Neural cell (in vitro differentiated cells): Measurements from ENCODE around the gene SPOCK1. TPM values are rescaled to one million over a fixed set of nuclear protein-coding genes. Genes with fewer than 3 reads are reported as not detected.

Experiments
- H2AFZ ChIP-seq: fragments of 200-600, 300-800 bp; sonication (generic), shearing (Covaris generic); 2 replicates; pipeline ENCODE4 v1.6.0; 2014; ENCODE audit warnings: low read depth, mild to moderate bottlenecking, antibody characterized with exemption, low read length, moderate library complexity
- H3F3A ChIP-seq: fragments of 200-600 bp; shearing (Covaris generic); 2 replicates; pipeline ENCODE4 v1.6.1; 2016; ENCODE audit warnings: mild to moderate bottlenecking, moderate library complexity, mixed read lengths, antibody characterized with exemption, low read length; ENCODE audit not compliant: insufficient read depth, poor library complexity, severe bottlenecking
- H3K27ac ChIP-seq: fragments of 200-600, 300-800 bp; sonication (generic), shearing (Covaris generic); 2 replicates; pipeline ENCODE4 v1.5.1; 2014; ENCODE audit warnings: mild to moderate bottlenecking, low read length, moderate library complexity
- H3K27me3 ChIP-seq: fragments of 300-800, 200-600 bp; sonication (generic), shearing (Covaris generic); 2 replicates; pipeline ENCODE4 v1.6.0; 2014; ENCODE audit warnings: mild to moderate bottlenecking, low read depth, low read length, moderate library complexity; ENCODE audit not compliant: insufficient read depth
- H3K36me3 ChIP-seq: fragments of 300-800, 200-600 bp; sonication (generic), shearing (Covaris generic); 2 replicates; pipeline ENCODE4 v1.5.1; 2014; ENCODE audit warnings: mild to moderate bottlenecking, antibody characterized with exemption, low read length, moderate library complexity; ENCODE audit not compliant: insufficient read depth
- H3K4me2 ChIP-seq: fragments of 300-800, 200-600 bp; sonication (generic), shearing (Covaris generic); 2 replicates; pipeline ENCODE4 v1.6.0; 2014; ENCODE audit warnings: mild to moderate bottlenecking, low read length
- H3K4me3 ChIP-seq: fragments of 300-800, 200-600 bp; sonication (generic), shearing (Covaris generic); 2 replicates; pipeline ENCODE4 v1.5.1; 2014; ENCODE audit warnings: mild to moderate bottlenecking, low read length, moderate library complexity
- H3K79me2 ChIP-seq: fragments of 200-600 bp; shearing (Covaris generic); replicated peaks from 2 replicates; pipeline ENCODE4 v1.6.0; 2014; ENCODE audit warnings: mild to moderate bottlenecking, low read length, moderate library complexity; ENCODE audit not compliant: insufficient read depth
- H3K9ac ChIP-seq: fragments of 300-800, 200-600 bp; sonication (generic), shearing (Covaris generic); 2 replicates; pipeline ENCODE4 v1.6.1; 2016; ENCODE audit warnings: mild to moderate bottlenecking, low read length, mixed read lengths
- H3K9me2 ChIP-seq: fragments of 200-600 bp; shearing (Covaris generic); 2 replicates; pipeline ENCODE4 v1.6.1; 2016; ENCODE audit warnings: mild to moderate bottlenecking, low read length, mixed read lengths; ENCODE audit not compliant: insufficient read depth
- H3K9me3 ChIP-seq: fragments of 200-600, 300-800 bp; sonication (generic), shearing (Covaris generic); 2 replicates; pipeline ENCODE4 v1.6.1; 2016; ENCODE audit warnings: mild to moderate bottlenecking, mixed run types, low read length, moderate library complexity, mixed read lengths
- H4K20me1 ChIP-seq: fragments of 200-600 bp; shearing (Covaris generic); 2 replicates; pipeline ENCODE4 v1.6.1; 2016; ENCODE audit warnings: mild to moderate bottlenecking, mixed run types; ENCODE audit not compliant: insufficient read depth
- CTCF ChIP-seq: fragments of 450-650 bp; IDR thresholded peaks from 2 replicates; pipeline ENCODE4 v1.5.1; 2014; ENCODE audit warnings: antibody characterized with exemption, mild to moderate bottlenecking, moderate library complexity; ENCODE audit not compliant: poor library complexity, severe bottlenecking
- EP300 ChIP-seq: fragments of 450-650 bp; conservative IDR thresholded peaks from 2 replicates; pipeline ENCODE4 v1.6.1; 2014; ENCODE audit warnings: antibody characterized with exemption, mild to moderate bottlenecking, moderate library complexity; ENCODE audit not compliant: poor library complexity, severe bottlenecking
- EZH2 ChIP-seq: fragments of 200-600, 300-800 bp; shearing (Covaris generic), sonication (generic); IDR thresholded peaks from 2 replicates; pipeline ENCODE4 v1.6.1; 2014; ENCODE audit warnings: antibody characterized with exemption, low read length, borderline replicate concordance, mild to moderate bottlenecking; ENCODE audit not compliant: insufficient read depth, poor library complexity, severe bottlenecking
- MXI1 ChIP-seq: fragments of 450-650 bp; conservative IDR thresholded peaks from 2 replicates; pipeline ENCODE4 v1.6.1; 2014; ENCODE audit warnings: antibody characterized with exemption, mild to moderate bottlenecking; ENCODE audit not compliant: poor library complexity, severe bottlenecking
- POLR2AphosphoS5 ChIP-seq: IDR thresholded peaks from 2 replicates; pipeline ENCODE4 v1.6.1; 2012
- RAD21 ChIP-seq: fragments of 450-650 bp; conservative IDR thresholded peaks from 2 replicates; pipeline ENCODE4 v1.6.1; 2014; ENCODE audit warnings: antibody characterized with exemption, mild to moderate bottlenecking, moderate library complexity
- REST ChIP-seq: IDR thresholded peaks from 2 replicates; pipeline ENCODE4 v1.6.1; 2012; ENCODE audit warnings: borderline replicate concordance
- SMC3 ChIP-seq: fragments of 450-650 bp; conservative IDR thresholded peaks from 2 replicates; pipeline ENCODE4 v1.6.1; 2014; ENCODE audit warnings: antibody characterized with exemption, mild to moderate bottlenecking, moderate library complexity; ENCODE audit not compliant: poor library complexity
- TAF1 ChIP-seq: IDR thresholded peaks from 2 replicates; pipeline ENCODE4 v1.6.1; 2012; ENCODE audit warnings: low read depth
- polyA plus RNA-seq: library from polyadenylated mRNA; depleted of rRNA; stranded (reverse); fragments of >200 nt; gene quantifications from 2 replicates; pipeline ENCODE4 v1.2.3, GENCODE V29; 2014

Gene SPOCK1
- polyA plus RNA-seq, 1 donor from 2014 or later, result 33.6 TPM

GRCh38 chr5:137190031-137190430, 309.1 kb downstream of the SPOCK1 start:
- H3K27me3 ChIP-seq, result no peaks in the 10 kb centered on the region
- no peak overlapping the region for H3K9ac ChIP-seq
- no peaks in the 10 kb centered on the region for H3K79me2 ChIP-seq
- H4K20me1 ChIP-seq, result no peaks in the 10 kb centered on the region
- no peaks in the 10 kb centered on the region for H3F3A ChIP-seq
- no peak overlapping the region for H3K4me3 ChIP-seq
- H2AFZ ChIP-seq, result no peak overlapping the region
- no peaks in the 10 kb centered on the region for H3K9me3 ChIP-seq
- no peaks in the 10 kb centered on the region for H3K36me3 ChIP-seq
- H3K27ac ChIP-seq, result no peak overlapping the region
- TF ChIP-seq EZH2, result no peak
- no peak for TF ChIP-seq RAD21
- no peak for TF ChIP-seq POLR2AphosphoS5
- TF ChIP-seq TAF1, result no peak
- TF ChIP-seq SMC3, result no peak
- TF ChIP-seq EP300, result no peak
- TF ChIP-seq MXI1, result no peak
- TF ChIP-seq REST, result no peak
- no peak for TF ChIP-seq CTCF
- H3K9me2 ChIP-seq, result no peaks in the 10 kb centered on the region
- H3K4me2 ChIP-seq, result no peak overlapping the region

GRCh38 chr5:137188566-137188965, 310.6 kb downstream of the SPOCK1 start:
- Histone ChIP-seq H4K20me1 (no peaks in the 10 kb centered on the region), H3K9me3 (no peaks in the 10 kb centered on the region), H3K9ac (no peak overlapping the region), H3K79me2 (no peaks in the 10 kb centered on the region), H3F3A (no peaks in the 10 kb centered on the region), H3K4me3 (no peak overlapping the region), H3K27ac (no peak overlapping the region), H3K36me3 (no peaks in the 10 kb centered on the region), H3K9me2 (no peaks in the 10 kb centered on the region), H3K4me2 (no peak overlapping the region), H3K27me3 (no peaks in the 10 kb centered on the region), H2AFZ (no peak overlapping the region)
- no peak for TF ChIP-seq REST
- no peak for TF ChIP-seq SMC3
- no peak for TF ChIP-seq EZH2
- TF ChIP-seq RAD21, result no peak
- no peak for TF ChIP-seq TAF1
- no peak for TF ChIP-seq POLR2AphosphoS5
